PC-9 (cell line): ENCODE results near the gene LIN28B.

ENCODE experiments used
- CTCF ChIP-seq: fragments of 200-600 bp; sonication (generic); conservative IDR thresholded peaks from 2 replicates; pipeline ENCODE4 v1.6.1; 2017; ENCODE audit warnings: mixed run types, antibody characterized with exemption, mild to moderate bottlenecking, moderate library complexity
- EZH2 ChIP-seq: fragments of 200-600 bp; sonication (generic); IDR thresholded peaks from 2 replicates; pipeline ENCODE4 v1.8.0; 2017; ENCODE audit warnings: antibody characterized with exemption, low read depth

- TF ChIP-seq CTCF (no peak), EZH2 (no peak)
These were observed 78.4 kb downstream of the LIN28B start for GRCh38 chr6:105035299-105035698.
